ENCODE results near the gene SULT2B1.
A peak's percentile ranks its signal among the peaks of the same experiment; 100 is the strongest.
"Not testable (repeated sequence)": the region's sequence is repeated elsewhere in the genome, so short reads cannot be mapped to it uniquely, and the experiment has no call there.

Gene SULT2B1

GRCh38 chr19:48627201-48627864, 75.4 kb downstream of the SULT2B1 start:
- peak overlapping the region; percentile 25; the same call in 1 of the 2 replicates for H3K27ac ChIP-seq (ENCODE audit: low read depth, low read length)
- WGBS: 85% methylated on average over 6 of the region's 6 CpGs
- H3K4me3 ChIP-seq (ENCODE audit: low read length): no peak overlapping the region
- no peak overlapping the region for H3K9ac ChIP-seq (ENCODE audit: low read depth, low read length)
- no peaks in the 10 kb centered on the region for H3K9me3 ChIP-seq (ENCODE audit: insufficient read depth, low read depth, low read length)
- 0 out of 2 replicates have a peak, but pooled peaks cover 3% of the 10 kb centered on the region for H3K36me3 ChIP-seq (ENCODE audit: insufficient read depth, low read length)
- H3K27me3 ChIP-seq (ENCODE audit: insufficient read depth, low read length): no peaks in the 10 kb centered on the region
- H3K4me1 ChIP-seq (ENCODE audit: insufficient read depth, low read length): peaks cover 13% of the 10 kb centered on the region

DNA sequence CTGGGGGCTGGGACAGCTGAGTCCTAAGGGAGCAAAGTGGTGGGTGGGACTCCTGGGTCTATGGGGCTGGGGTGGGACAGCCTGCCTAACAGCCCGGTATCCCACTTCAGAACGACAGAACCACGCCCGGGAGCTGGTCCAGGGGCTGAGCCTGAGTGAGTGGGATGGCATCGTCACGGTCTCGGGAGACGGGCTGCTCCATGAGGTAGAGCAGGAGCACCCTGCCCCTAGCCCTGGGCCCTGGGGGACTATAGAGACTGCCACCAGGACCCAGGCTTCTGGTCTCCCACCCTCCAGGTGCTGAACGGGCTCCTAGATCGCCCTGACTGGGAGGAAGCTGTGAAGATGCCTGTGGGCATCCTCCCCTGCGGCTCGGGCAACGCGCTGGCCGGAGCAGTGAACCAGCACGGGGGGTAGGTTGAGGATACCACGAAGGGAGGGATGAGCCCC, 75.9 kb downstream of the SULT2B1 start:
- Histone ChIP-seq H3K4me3 (ENCODE audit: low read length) (no peak overlapping the region), H3K4me1 (ENCODE audit: insufficient read depth, low read length) (peaks cover 13% of the 10 kb centered on the region)
- WGBS: 92% methylated on average over 17 of the region's 17 CpGs

DNA sequence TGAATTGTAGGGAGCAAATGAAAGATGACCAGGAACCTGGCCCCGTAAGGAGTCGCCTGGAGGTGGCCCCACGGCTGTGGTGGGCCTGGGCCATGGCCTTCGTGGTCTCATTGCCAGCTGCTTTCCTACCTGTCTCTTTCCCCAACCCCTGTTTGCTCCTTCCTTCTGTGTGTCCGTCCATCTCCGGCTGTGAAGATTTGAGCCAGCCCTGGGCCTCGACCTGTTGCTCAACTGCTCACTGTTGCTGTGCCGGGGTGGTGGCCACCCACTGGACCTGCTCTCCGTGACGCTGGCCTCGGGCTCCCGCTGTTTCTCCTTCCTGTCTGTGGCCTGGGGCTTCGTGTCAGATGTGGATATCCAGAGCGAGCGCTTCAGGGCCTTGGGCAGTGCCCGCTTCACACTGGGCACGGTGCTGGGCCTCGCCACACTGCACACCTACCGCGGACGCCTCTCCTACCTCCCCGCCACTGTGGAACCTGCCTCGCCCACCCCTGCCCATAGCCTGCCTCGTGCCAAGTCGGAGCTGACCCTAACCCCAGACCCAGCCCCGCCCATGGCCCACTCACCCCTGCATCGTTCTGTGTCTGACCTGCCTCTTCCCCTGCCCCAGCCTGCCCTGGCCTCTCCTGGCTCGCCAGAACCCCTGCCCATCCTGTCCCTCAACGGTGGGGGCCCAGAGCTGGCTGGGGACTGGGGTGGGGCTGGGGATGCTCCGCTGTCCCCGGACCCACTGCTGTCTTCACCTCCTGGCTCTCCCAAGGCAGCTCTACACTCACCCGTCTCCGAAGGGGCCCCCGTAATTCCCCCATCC, 76.7 kb downstream of the SULT2B1 start:
- peaks cover 8% of the 10 kb centered on the region for H3K4me1 ChIP-seq (ENCODE audit: insufficient read depth, low read length)
- no peak overlapping the region for H3K27ac ChIP-seq (ENCODE audit: low read depth, low read length)
- WGBS: 91% methylated on average over 34 of the region's 34 CpGs
- H3K4me3 ChIP-seq (ENCODE audit: low read length): no peak overlapping the region
- 0 out of 2 replicates have a peak, but pooled peaks cover 5% of the 10 kb centered on the region for H3K36me3 ChIP-seq (ENCODE audit: insufficient read depth, low read length)
- no peaks in the 10 kb centered on the region for H3K9me3 ChIP-seq (ENCODE audit: insufficient read depth, low read depth, low read length)
- H3K27me3 ChIP-seq (ENCODE audit: insufficient read depth, low read length): no peaks in the 10 kb centered on the region
- H3K9ac ChIP-seq (ENCODE audit: low read depth, low read length): no peak overlapping the region

More for the DNA sequence above, 75.9 kb downstream of the SULT2B1 start:
- Histone ChIP-seq H3K27me3 (ENCODE audit: insufficient read depth, low read length) (no peaks in the 10 kb centered on the region), H3K27ac (ENCODE audit: low read depth, low read length) (no peak overlapping the region; the same call in 1 of the 2 replicates), H3K9me3 (ENCODE audit: insufficient read depth, low read depth, low read length) (no peaks in the 10 kb centered on the region), H3K9ac (ENCODE audit: low read depth, low read length) (no peak overlapping the region), H3K36me3 (ENCODE audit: insufficient read depth, low read length) (0 out of 2 replicates have a peak, but pooled peaks cover 4% of the 10 kb centered on the region)

DNA sequence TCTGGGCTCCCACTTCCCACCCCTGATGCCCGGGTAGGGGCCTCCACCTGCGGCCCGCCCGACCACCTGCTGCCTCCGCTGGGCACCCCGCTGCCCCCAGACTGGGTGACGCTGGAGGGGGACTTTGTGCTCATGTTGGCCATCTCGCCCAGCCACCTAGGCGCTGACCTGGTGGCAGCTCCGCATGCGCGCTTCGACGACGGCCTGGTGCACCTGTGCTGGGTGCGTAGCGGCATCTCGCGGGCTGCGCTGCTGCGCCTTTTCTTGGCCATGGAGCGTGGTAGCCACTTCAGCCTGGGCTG, 77.3 kb downstream of the SULT2B1 start:
- Histone ChIP-seq H3K4me1 (ENCODE audit: insufficient read depth, low read length) (peaks cover 12% of the 10 kb centered on the region), H3K36me3 (ENCODE audit: insufficient read depth, low read length) (0 out of 2 replicates have a peak, but pooled peaks cover 5% of the 10 kb centered on the region), H3K4me3 (ENCODE audit: low read length) (no peak overlapping the region; the same call in 1 of the 2 replicates), H3K27me3 (ENCODE audit: insufficient read depth, low read length) (no peaks in the 10 kb centered on the region), H3K9ac (ENCODE audit: low read depth, low read length) (no peak overlapping the region), H3K27ac (ENCODE audit: low read depth, low read length) (peak overlapping the region; percentile 8; the same call in 1 of the 2 replicates), H3K9me3 (ENCODE audit: insufficient read depth, low read depth, low read length) (no peaks in the 10 kb centered on the region)
- WGBS: 96% methylated on average over 22 of the region's 22 CpGs

DNA sequence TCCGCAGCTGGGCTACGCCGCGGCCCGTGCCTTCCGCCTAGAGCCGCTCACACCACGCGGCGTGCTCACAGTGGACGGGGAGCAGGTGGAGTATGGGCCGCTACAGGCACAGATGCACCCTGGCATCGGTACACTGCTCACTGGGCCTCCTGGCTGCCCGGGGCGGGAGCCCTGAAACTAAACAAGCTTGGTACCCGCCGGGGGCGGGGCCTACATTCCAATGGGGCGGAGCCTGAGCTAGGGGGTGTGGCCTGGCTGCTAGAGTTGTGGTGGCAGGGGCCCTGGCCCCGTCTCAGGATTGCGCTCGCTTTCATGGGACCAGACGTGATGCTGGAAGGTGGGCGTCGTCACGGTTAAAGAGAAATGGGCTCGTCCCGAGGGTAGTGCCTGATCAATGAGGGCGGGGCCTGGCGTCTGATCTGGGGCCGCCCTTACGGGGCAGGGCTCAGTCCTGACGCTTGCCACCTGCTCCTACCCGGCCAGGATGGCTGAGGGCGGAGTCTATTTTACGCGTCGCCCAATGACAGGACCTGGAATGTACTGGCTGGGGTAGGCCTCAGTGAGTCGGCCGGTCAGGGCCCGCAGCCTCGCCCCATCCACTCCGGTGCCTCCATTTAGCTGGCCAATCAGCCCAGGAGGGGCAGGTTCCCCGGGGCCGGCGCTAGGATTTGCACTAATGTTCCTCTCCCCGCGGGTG, 77.8 kb downstream of the SULT2B1 start:
- Histone ChIP-seq H3K4me3 (ENCODE audit: low read length) (peak overlapping the region; percentile 48), H3K4me1 (ENCODE audit: insufficient read depth, low read length) (peaks cover 13% of the 10 kb centered on the region), H3K9ac (ENCODE audit: low read depth, low read length) (peak overlapping the region; percentile 55), H3K27me3 (ENCODE audit: insufficient read depth, low read length) (no peaks in the 10 kb centered on the region), H3K36me3 (ENCODE audit: insufficient read depth, low read length) (0 out of 2 replicates have a peak, but pooled peaks cover 5% of the 10 kb centered on the region), H3K9me3 (ENCODE audit: insufficient read depth, low read depth, low read length) (no peaks in the 10 kb centered on the region), H3K27ac (ENCODE audit: low read depth, low read length) (peak overlapping the region; percentile 87; the same call in 1 of the 2 replicates)
- WGBS: 27% methylated on average over 48 of the region's 48 CpGs

- 0 out of 2 replicates have a peak, but pooled peaks cover 5% of the 10 kb centered on the region for H3K36me3 ChIP-seq (ENCODE audit: insufficient read depth, low read length)
- H3K4me1 ChIP-seq (ENCODE audit: insufficient read depth, low read length): peaks cover 6% of the 10 kb centered on the region
- H3K4me3 ChIP-seq (ENCODE audit: low read length): peak overlapping the region; percentile 48
- peak overlapping the region; percentile 55 for H3K9ac ChIP-seq (ENCODE audit: low read depth, low read length)
- WGBS: 3% methylated on average over 43 of the region's 47 CpGs
- H3K9me3 ChIP-seq (ENCODE audit: insufficient read depth, low read depth, low read length): no peaks in the 10 kb centered on the region
- peak overlapping the region; percentile 87; the same call in 1 of the 2 replicates for H3K27ac ChIP-seq (ENCODE audit: low read depth, low read length)
- H3K27me3 ChIP-seq (ENCODE audit: insufficient read depth, low read length): no peaks in the 10 kb centered on the region
Measured at GRCh38 chr19:48630296-48631063, 78.5 kb downstream of the SULT2B1 start.

GRCh38 chr19:48631225-48631624, 79.3 kb downstream of the SULT2B1 start:
- no peaks in the 10 kb centered on the region for H3K9me3 ChIP-seq (ENCODE audit: insufficient read depth, low read depth, low read length)
- WGBS: 84% methylated on average over 3 of the region's 3 CpGs
- peak overlapping the region; percentile 48 for H3K4me3 ChIP-seq (ENCODE audit: low read length)
- peak overlapping the region; percentile 87; the same call in 1 of the 2 replicates for H3K27ac ChIP-seq (ENCODE audit: low read depth, low read length)
- H3K27me3 ChIP-seq (ENCODE audit: insufficient read depth, low read length): peaks cover 6% of the 10 kb centered on the region
- no peak overlapping the region; the same call in 1 of the 2 replicates for H3K9ac ChIP-seq (ENCODE audit: low read depth, low read length)
- H3K4me1 ChIP-seq (ENCODE audit: insufficient read depth, low read length): peaks cover 6% of the 10 kb centered on the region
- 0 out of 2 replicates have a peak, but pooled peaks cover 4% of the 10 kb centered on the region for H3K36me3 ChIP-seq (ENCODE audit: insufficient read depth, low read length)

GRCh38 chr19:48632286-48632685, 80.3 kb downstream of the SULT2B1 start:
- H3K36me3 ChIP-seq (ENCODE audit: insufficient read depth, low read length); H3K4me3 ChIP-seq (ENCODE audit: low read length); H3K27ac ChIP-seq (ENCODE audit: low read depth, low read length); H3K9ac ChIP-seq (ENCODE audit: low read depth, low read length); H3K9me3 ChIP-seq (ENCODE audit: insufficient read depth, low read depth, low read length); H3K4me1 ChIP-seq (ENCODE audit: insufficient read depth, low read length): not testable (repeated sequence)
- 96% methylated on average over 11 of the region's 11 CpGs for WGBS
- H3K27me3 ChIP-seq (ENCODE audit: insufficient read depth, low read length): peaks cover 15% of the 10 kb centered on the region

DNA sequence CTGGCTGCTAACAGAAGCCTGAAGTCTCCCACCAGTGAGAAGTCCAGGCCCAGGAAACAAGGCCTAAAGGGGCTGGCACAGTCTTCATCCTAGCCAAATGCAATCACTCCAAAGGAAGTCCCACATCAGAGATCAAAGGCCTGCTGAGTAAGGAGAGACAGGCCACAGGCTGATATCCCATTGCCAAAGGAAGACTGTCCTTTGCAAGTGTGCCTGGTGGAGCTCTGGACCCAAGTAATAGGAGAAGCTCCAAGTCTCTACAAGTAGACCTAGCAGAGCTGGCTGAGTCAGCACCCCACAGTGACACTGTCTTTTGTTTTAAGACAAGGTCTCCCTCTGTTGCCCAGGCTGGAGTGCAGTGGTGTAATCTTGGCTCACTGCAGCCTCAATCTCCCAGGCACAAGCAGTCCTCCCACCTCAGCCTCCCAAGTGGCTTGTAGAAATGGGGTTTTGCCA, 80.7 kb downstream of the SULT2B1 start:
- peaks cover 15% of the 10 kb centered on the region for H3K27me3 ChIP-seq (ENCODE audit: insufficient read depth, low read length)
- no peaks in the 10 kb centered on the region for H3K9me3 ChIP-seq (ENCODE audit: insufficient read depth, low read depth, low read length)
- peaks cover 6% of the 10 kb centered on the region for H3K4me1 ChIP-seq (ENCODE audit: insufficient read depth, low read length)
- no peak overlapping the region for H3K27ac ChIP-seq (ENCODE audit: low read depth, low read length)
- H3K4me3 ChIP-seq (ENCODE audit: low read length): no peak overlapping the region
- H3K9ac ChIP-seq (ENCODE audit: low read depth, low read length): no peak overlapping the region
- H3K36me3 ChIP-seq (ENCODE audit: insufficient read depth, low read length): 0 out of 2 replicates have a peak, but pooled peaks cover 2% of the 10 kb centered on the region
